ENCODE data around the gene RBM17.
"Not testable (repeated sequence)": the region's sequence is repeated elsewhere in the genome, so short reads cannot be mapped to it uniquely, and the experiment has no call there.

RBM17 gene

DNA sequence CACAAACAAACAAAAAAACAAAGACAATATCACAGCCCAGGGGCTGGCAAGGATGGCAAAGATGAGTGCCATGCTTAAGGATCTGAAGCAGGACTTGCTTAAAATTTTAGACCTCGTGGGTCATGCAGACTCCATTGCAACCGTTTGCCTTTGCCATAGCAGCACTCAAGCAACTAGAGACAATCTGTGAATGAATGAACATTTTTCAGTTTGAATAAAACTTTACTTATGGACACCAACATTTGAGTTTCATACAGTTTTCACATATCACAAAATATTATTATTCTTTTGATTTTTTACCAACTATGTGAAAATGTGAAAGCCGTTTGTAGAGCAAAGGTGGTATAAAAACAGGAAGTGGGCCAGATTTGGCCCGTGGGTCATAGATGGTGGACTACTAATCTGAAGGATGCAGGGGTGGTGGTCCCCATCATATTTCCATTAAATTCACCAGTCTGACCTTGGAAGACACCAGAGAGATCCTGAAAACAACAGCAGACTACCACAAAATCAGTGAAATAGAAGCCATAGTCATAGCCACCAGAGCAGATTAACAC lies 8.3 kb upstream of the RBM17 start:
- DNase-seq (ENCODE audit: low spot score): no peak

- no peak for DNase-seq (ENCODE audit: low spot score)
Observed at GRCh38 chr10:6082496-6083395, 6.1 kb upstream of the RBM17 start.

DNA sequence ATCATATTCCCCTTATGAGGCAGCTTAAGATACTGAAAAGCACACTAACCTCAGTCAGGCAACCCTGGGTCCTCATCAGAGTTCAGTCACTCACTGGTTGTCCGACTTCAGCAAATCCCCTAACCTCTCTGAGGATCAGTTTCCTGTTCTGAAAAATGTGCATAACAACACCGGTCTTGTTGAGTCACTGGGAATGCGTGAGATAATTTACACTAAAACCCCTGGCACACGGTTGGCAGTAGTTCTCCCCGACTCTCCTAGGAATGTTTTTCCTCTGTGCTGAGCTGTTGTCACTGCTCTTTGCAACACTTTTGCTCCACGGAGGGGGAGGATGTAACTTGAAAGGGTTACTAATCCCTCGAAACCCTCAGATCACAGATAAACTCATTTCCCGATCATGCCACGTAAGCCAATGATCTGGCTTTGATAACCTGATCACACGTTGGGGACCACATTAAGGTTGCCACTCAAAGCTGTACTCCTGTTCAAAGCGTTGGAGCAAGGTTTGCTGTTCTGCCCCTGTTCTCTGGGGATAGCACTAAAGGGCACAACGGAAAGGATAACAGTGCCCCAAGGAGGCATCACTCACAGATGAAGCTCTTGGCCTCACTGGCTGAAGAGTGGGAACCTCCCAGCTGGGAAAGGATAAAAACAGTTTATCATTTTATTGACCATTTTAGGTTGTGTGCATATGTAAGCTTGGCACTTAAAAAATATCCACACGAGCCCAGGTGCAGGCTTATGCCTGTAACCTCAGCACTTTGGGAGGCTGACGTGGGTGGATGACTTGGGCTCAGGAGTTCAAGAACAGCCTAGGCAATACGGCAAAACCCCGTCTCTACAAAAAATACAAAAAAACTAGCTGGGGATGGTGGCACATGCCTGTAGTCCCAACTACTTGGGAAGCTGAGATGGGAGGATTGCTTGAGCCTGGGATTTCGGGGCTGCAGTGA lies 5.0 kb upstream of the RBM17 start:
- no peak for DNase-seq (ENCODE audit: low spot score)

GRCh38 chr10:6086375-6087233 lies 2.2 kb upstream of the RBM17 start:
- peak; percentile 93 for DNase-seq (ENCODE audit: low spot score)

GRCh38 chr10:6089334-6090219 lies 743 bp downstream of the RBM17 start:
- DNase-seq (ENCODE audit: low spot score): no peak

DNA sequence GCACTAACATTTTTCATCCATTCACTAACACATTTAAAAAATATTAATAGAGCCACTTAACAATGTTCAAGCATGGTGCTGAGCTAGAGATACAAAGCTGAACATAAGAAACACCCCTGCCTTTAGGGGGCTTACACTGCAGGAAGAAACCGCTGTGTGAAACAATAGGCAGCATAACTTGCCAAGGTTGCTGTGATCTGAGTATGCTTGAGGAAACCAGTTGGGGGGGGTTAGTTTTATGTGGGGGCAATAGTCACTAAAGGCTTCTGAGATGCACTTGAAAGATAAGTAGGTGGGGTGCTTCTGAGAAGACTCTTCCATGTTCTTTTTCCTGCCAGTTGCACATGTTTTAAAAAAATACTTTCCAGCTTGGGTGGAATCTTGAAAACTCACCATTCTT lies 2.8 kb downstream of the RBM17 start:
- no peak for DNase-seq (ENCODE audit: low spot score)

DNA sequence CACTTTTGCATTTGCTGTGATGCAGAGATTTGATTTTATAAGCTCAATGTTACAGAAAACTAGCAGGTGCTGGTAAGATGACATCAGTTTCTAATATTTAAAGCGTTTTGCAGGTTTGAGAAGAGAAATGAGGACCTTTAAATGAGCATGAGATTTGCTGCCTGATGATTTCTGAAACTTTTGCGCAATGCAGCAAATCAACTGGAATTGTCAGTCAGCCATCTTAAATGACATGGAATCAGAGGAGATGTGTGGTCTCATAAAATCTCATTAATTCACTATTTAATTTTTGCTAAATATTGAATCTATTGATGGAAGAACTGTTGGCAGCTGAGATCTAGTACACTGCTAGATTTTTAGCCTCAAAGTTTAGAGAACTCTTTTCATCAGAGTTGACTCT lies 3.9 kb downstream of the RBM17 start:
- DNase-seq (ENCODE audit: low spot score): no peak

- DNase-seq (ENCODE audit: low spot score): no peak
Observed at GRCh38 chr10:6095810-6096570, 7.2 kb downstream of the RBM17 start.

GRCh38 chr10:6097063-6097462 lies 8.2 kb downstream of the RBM17 start:
- no peak for DNase-seq (ENCODE audit: low spot score)

GRCh38 chr10:6098156-6098555 lies 9.3 kb downstream of the RBM17 start:
- DNase-seq (ENCODE audit: low spot score): no peak

DNA sequence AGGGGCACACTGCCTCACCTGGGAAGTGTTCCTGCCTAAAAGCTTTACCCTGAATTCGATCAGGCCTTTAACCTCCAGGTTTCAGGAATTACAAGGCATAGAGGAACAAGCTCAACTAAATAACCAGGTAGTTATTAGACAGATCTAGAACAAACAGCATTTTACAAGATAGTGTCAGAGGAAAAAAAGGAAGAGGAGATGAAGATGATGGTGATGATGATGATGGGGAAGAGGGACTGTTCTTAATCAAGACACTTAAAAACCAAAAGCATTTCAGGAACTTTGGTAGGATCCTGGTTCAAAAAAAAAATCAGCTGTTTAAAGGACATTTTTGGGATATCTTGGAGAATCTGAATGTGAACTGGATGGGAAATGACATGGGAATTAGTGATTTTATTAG lies 11.5 kb downstream of the RBM17 start:
- no peak for DNase-seq (ENCODE audit: low spot score)

DNA sequence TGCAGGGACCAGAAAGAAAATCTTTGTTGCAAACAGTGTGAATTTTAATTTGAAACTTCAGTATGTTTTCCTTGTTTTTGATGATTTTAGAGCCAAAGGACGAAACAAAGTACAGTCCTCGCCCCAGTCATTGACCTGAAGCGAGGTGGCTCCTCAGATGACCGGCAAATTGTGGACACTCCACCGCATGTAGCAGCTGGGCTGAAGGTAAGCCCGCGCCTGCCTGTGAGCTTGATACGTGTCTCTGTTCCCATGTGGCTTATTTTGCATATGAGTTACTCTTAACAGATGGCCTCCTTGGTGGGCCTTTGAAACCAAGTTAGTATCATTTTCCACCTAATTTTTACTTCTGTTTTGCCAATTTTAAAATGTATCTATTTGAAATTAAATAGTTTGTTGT lies 12.3 kb downstream of the RBM17 start:
- DNase-seq (ENCODE audit: low spot score): no peak

DNA sequence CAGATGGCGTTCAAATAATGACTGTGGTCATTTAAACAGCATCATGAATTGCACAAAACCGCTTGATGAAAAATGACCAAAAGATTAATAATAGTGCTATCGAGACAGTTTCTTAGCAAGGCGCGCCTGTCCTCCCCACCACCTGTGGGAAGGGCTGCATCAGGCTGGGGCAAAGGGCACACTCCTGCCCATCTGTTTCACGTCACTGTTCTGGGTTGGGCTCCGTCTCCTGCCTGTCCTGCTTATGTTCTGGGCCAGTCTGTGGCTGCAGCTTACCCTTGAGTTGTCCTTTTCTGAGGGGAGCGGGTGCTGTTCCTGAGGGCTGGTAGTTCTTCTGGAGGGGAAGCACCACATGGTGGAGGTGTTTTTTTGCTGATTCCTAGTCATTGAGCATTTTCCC lies 13.3 kb downstream of the RBM17 start:
- DNase-seq (ENCODE audit: low spot score): no peak

DNA sequence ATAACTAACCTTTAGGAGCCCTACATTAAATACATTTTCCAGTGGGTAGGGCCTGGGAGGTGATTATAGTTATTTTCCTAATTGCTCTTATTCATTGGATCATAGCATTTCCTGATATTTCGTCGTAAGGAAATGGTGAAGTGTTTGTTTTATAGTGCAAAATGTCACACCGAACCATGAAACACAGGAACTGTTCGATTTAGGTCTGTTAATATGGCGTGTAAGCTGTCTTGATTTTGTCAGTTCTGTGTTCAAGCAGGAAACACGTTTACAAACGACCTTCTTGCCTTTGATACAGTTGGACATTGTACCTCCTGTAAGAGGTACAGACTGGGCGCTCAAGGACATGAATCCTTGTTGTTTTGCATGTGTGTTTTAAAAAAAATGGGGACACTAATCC lies 14.8 kb downstream of the RBM17 start:
- DNase-seq (ENCODE audit: low spot score): no peak

DNA sequence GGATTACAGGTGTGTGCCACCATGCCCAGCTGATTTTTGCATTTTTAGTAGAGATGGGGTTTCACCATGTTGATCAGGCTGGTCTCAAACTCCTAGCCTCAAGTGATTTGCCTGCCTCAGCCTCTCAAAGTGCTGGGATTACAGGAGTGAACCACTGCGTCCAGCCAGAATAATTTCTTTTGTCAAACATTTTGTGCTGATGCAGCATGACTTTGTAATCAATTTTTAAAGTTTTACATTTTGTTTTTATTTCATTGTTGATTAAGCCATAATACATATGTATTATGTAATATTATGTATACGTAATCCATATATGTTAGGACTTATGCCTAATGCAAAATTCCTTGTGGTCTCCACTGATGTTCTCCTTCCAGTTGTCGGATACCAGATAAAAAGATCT lies 18.8 kb downstream of the RBM17 start:
- DNase-seq (ENCODE audit: low spot score): not testable (repeated sequence)

DNA sequence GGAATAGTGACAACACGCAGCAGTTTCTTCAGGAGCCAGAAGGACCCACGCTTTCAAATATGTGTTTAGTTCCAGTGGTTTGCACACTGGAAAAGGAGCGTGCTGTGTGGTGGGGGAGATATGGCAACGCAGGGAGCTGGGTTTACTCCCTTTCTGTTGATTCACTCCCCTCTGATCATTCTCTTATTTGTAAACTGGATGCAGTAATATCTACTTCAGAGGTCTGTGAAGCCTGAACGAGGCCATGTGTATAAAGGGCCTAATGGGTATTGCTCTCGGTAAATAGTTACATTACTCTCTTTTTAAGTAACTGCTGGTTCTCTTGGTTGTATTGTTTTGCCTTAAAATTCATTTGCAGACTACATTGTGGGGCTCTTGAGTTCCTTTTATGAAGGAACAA lies 19.2 kb downstream of the RBM17 start:
- no peak for DNase-seq (ENCODE audit: low spot score)

GRCh38 chr10:6108631-6109443 lies 20.0 kb downstream of the RBM17 start:
- DNase-seq (ENCODE audit: low spot score): no peak

DNA sequence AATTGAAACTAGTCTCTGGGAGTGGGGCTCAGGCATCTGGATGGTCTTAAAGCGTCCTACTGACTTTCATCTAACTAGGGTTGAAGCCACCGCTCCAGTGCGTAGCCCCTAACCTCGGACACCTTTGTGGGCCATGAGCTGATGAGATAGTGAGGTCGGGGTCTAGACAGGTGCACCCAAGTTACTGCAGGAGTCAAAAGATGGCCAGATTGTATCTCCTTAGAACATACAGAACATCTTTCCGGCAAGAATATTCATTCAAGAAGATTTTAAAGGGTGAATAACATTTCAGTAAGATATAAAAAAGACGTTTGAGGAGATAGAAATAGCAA lies 20.6 kb downstream of the RBM17 start:
- no peak for DNase-seq (ENCODE audit: low spot score)

GRCh38 chr10:6110136-6110535 lies 21.3 kb downstream of the RBM17 start:
- DNase-seq (ENCODE audit: low spot score): no peak
